ENCODE data around the gene MED25.
A peak's percentile ranks its signal among the peaks of the same experiment; 100 is the strongest.

The MED25 gene

GRCh38 chr19:49817964-49818648 is at the start of gene MED25:
Gene MED25 (plus strand): TSS chr19:49818289. CDS start chr19:49818342, 53 bp downstream.
- DNase-seq (ENCODE audit: low spot score), result peak; percentile 84

GRCh38 chr19:49770529-49770928 is 47.6 kb upstream of the MED25 start:
- DNase-seq (ENCODE audit: low spot score), result no peak

- no peak for DNase-seq (ENCODE audit: low spot score)
These were observed 46.4 kb upstream of the MED25 start for GRCh38 chr19:49771674-49772139.

- DNase-seq (ENCODE audit: low spot score), result no peak
These were observed 45.1 kb upstream of the MED25 start for GRCh38 chr19:49772850-49773432.

GRCh38 chr19:49773663-49774350 is 44.3 kb upstream of the MED25 start:
- no peak for DNase-seq (ENCODE audit: low spot score)

- no peak for DNase-seq (ENCODE audit: low spot score)
These were observed 43.1 kb upstream of the MED25 start for GRCh38 chr19:49774969-49775368.

- no peak for DNase-seq (ENCODE audit: low spot score)
These were observed 42.2 kb upstream of the MED25 start for GRCh38 chr19:49775742-49776370.

GRCh38 chr19:49776371-49776764 is 41.7 kb upstream of the MED25 start:
- DNase-seq (ENCODE audit: low spot score), result no peak

- DNase-seq (ENCODE audit: low spot score), result no peak
These were observed 38.1 kb upstream of the MED25 start for GRCh38 chr19:49779731-49780555.

- DNase-seq (ENCODE audit: low spot score), result no peak
These were observed 37.2 kb upstream of the MED25 start for GRCh38 chr19:49780861-49781260.

GRCh38 chr19:49781394-49781793 is 36.7 kb upstream of the MED25 start:
- DNase-seq (ENCODE audit: low spot score), result no peak

- DNase-seq (ENCODE audit: low spot score), result no peak
These were observed 35.6 kb upstream of the MED25 start for GRCh38 chr19:49782515-49782914.

- DNase-seq (ENCODE audit: low spot score), result no peak
These were observed 31.7 kb upstream of the MED25 start for GRCh38 chr19:49786376-49786820.

GRCh38 chr19:49787746-49788145 is 30.3 kb upstream of the MED25 start:
- no peak for DNase-seq (ENCODE audit: low spot score)

GRCh38 chr19:49788857-49789256 is 29.2 kb upstream of the MED25 start:
- DNase-seq (ENCODE audit: low spot score), result no peak

GRCh38 chr19:49790866-49791265 is 27.2 kb upstream of the MED25 start:
- DNase-seq (ENCODE audit: low spot score), result no peak

- no peak for DNase-seq (ENCODE audit: low spot score)
These were observed 26.2 kb upstream of the MED25 start for GRCh38 chr19:49791776-49792445.

- DNase-seq (ENCODE audit: low spot score), result no peak
These were observed 25.1 kb upstream of the MED25 start for GRCh38 chr19:49792829-49793560.

- no peak for DNase-seq (ENCODE audit: low spot score)
These were observed 24.6 kb upstream of the MED25 start for GRCh38 chr19:49793561-49793840.

GRCh38 chr19:49795615-49796014 is 22.5 kb upstream of the MED25 start:
- no peak for DNase-seq (ENCODE audit: low spot score)

- no peak for DNase-seq (ENCODE audit: low spot score)
These were observed 19.5 kb upstream of the MED25 start for GRCh38 chr19:49798574-49798973.

Measured in COLO829 (cell line).